Activated T-cell treated with anti-CD3 and anti-CD28 coated beads, Interleukin-2, amount 50 U/mL, for 4 hours (primary cell): ENCODE results near the gene ZEB2. TPM values are rescaled to one million over a fixed set of nuclear protein-coding genes. Genes with fewer than 3 reads are reported as not detected.

Source experiments
- ATAC-seq, 2 donors: fragments of 200-7000 bp; cut with Tn5 transposase; one replicate each; pipeline ENCODE4 v1.10.0; 2021
- DNase-seq: peaks from one replicate; pipeline ENCODE4 v3.0.0-alpha.2; 2020
- H3K27me3 Mint-ChIP-seq: one replicate; pipeline ENCODE4 v1.8.0; 2021; ENCODE audit warnings: low read depth, mixed read lengths
- H3K36me3 Mint-ChIP-seq: one replicate; pipeline ENCODE4 v1.8.0; 2022; ENCODE audit warnings: mixed read lengths; ENCODE audit not compliant: insufficient read depth
- H3K4me1 Mint-ChIP-seq: one replicate; pipeline ENCODE4 v1.8.0; 2021; ENCODE audit warnings: low read depth, mixed read lengths
- H3K4me3 Mint-ChIP-seq: one replicate; pipeline ENCODE4 v1.8.0; 2021; ENCODE audit warnings: mild to moderate bottlenecking, moderate library complexity, mixed read lengths
- H3K9me3 Mint-ChIP-seq: one replicate; pipeline ENCODE4 v1.8.0; 2021; ENCODE audit warnings: mixed read lengths
- total RNA-seq, 3 donors: library from RNA; stranded (reverse); gene quantifications; one replicate each; pipeline ENCODE4 v1.2.1, GENCODE V29; 2021

ZEB2 gene
- total RNA-seq, 3 donors from 2014 or later, result 14.4 to 35.9 (median 25.1) TPM

- peaks cover 64% of the 10 kb centered on the region for H3K4me1 Mint-ChIP-seq
- H3K27me3 Mint-ChIP-seq, result peaks cover 8% of the 10 kb centered on the region
- ATAC-seq (no peak), DNase-seq (no peak)
- no peaks in the 10 kb centered on the region for H3K9me3 Mint-ChIP-seq
- H3K36me3 Mint-ChIP-seq, result peaks cover 4% of the 10 kb centered on the region
- no peak overlapping the region for H3K4me3 Mint-ChIP-seq
Observed at GRCh38 chr2:144455987-144456386, 63.9 kb downstream of the ZEB2 start.

DNA sequence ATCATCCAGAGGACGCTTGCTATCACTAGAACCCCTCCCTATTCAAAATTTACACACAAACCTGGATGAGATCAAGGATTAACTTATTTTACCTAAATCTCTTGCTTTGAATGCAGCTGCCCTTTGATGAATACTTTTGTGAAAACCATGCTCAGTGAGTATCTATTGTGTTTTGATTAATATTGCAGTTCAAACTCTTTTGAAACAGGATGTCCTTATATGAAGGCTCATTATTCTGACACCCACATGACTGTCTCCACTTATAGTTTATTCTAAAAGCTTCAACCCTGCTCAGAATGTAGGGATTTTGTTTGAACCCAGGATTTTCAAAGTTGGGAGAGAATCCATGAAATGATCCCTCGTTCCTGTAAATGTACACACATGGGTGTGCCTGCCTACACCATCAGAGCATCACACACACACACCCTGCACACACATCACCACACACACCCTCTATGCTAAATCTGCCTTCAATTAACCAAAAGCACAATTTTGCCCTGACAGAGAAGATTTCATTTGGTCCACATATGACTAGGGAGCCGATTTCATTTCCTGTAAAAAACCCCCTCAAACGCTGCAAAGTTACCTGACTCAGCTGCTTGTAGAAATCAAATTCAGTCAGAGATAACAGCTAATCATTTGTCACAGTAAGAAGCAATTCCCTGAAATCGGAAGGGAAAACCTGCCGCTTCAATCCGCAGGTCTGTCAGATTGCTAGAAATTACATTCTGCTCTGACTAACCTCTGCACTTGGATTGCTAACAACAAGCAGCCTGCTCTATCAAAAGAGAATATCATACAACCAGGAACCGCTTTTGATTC lies 65.2 kb downstream of the ZEB2 start:
- Mint-ChIP-seq H3K9me3 (no peaks in the 10 kb centered on the region), H3K4me1 (peaks cover 59% of the 10 kb centered on the region), H3K4me3 (peak overlapping the region; percentile 9), H3K36me3 (peaks cover under 1% of the 10 kb centered on the region), H3K27me3 (peaks cover 8% of the 10 kb centered on the region)
- ATAC-seq (peak; percentile 83 to 89), DNase-seq (no peak)

DNA sequence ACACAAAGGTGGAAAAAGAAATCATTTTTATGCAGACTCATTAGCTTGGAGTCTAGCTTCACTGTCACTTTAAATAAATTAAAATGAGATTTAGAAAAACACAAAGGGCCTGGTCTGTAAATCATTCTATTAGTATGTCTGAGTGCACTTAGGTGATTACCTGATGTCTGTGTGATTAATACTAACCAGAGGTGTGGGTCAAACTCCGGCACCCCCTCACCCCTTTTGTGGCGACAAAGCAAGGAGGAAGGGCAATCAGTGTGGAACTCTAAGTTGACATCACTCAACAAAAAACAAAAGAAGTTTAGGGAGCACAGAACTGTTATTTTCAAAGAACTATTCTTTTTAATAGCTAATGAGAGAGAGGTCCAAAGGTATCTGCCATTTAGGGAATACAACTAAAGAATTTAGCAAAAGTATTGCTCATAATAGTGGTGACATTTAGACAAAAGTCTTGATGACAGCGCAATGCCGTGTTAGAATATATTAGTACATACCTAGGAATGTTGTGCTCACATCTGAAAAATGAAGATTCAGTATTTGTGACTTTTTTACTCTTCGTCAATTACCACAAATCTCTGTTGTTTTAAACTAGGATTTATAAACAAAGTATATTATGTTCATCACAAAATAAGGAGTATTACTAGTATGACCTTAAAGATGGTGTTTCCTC lies 66.3 kb downstream of the ZEB2 start:
- ATAC-seq (no peak), DNase-seq (no peak)
- peaks cover 57% of the 10 kb centered on the region for H3K4me1 Mint-ChIP-seq
- H3K9me3 Mint-ChIP-seq, result no peaks in the 10 kb centered on the region
- peaks cover 8% of the 10 kb centered on the region for H3K27me3 Mint-ChIP-seq
- no peaks in the 10 kb centered on the region for H3K36me3 Mint-ChIP-seq
- H3K4me3 Mint-ChIP-seq, result no peak overlapping the region

GRCh38 chr2:144452989-144453336 lies 67.0 kb downstream of the ZEB2 start:
- no peaks in the 10 kb centered on the region for H3K9me3 Mint-ChIP-seq
- H3K36me3 Mint-ChIP-seq, result no peaks in the 10 kb centered on the region
- peaks cover 56% of the 10 kb centered on the region for H3K4me1 Mint-ChIP-seq
- peak overlapping the region; percentile 17 for H3K4me3 Mint-ChIP-seq
- DNase-seq (no peak), ATAC-seq (no peak)
- peaks cover 8% of the 10 kb centered on the region for H3K27me3 Mint-ChIP-seq

DNA sequence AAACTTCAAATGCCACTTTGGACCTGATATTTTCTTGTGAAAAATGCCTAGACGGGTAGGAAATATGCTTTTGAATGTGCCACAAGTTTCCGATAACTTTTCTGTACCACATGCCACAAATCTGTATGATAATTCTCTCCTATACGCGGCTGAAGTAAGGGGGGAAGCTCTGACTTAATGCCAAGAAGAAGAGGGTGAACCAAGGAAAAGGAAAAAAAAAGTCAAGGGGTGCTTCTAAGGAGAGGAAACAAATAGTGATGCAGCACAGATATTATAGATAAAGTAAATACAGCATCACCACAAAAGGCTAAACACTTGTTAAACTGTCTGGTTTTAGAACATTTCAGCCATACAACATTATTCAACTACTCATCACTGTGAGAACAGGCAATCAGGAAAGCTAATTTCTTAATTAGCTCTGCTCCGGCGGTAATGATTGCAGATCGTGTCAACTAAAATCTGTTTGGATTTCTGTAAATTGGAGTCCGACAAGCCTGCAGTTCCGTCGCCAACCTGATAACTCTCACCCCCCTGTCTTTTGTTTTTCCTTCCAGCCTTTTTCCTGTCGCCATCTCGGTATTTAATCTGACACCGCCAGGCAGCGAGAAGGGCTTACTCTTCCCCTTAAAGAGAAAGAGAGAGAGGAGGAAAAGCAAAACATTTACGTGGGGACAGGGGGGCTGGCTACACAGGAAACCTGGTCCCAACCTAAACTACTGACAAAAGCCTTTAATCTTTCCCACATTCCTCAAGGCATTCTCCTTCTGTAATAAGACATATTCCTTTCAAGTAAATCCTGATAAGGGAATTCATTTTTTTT lies 67.5 kb downstream of the ZEB2 start:
- no peaks in the 10 kb centered on the region for H3K36me3 Mint-ChIP-seq
- no peak for ATAC-seq
- H3K27me3 Mint-ChIP-seq, result peaks cover 8% of the 10 kb centered on the region
- no peak for DNase-seq
- no peaks in the 10 kb centered on the region for H3K9me3 Mint-ChIP-seq
- peaks cover 56% of the 10 kb centered on the region for H3K4me1 Mint-ChIP-seq
- peak overlapping the region; percentile 56 for H3K4me3 Mint-ChIP-seq

DNA sequence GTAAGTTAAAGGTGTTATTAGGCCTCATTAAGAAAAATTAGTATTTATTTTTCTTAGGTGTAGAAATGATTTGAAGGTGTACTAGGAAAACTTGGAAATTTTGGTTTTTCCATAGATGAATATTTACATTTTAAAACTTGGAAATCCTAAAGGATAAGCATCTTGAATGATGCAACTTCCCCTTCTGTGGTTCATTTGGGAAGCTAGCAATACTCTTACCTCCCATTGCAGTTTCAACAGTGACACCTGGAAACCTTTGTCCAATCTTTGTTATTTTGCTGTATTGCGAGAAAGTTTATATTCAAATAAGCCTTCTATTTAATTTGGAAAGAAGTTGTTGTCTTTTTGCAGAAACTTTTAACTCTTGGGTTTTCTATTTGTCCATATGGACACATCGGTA lies 68.5 kb downstream of the ZEB2 start:
- H3K4me1 Mint-ChIP-seq, result peaks cover 47% of the 10 kb centered on the region
- no peak for DNase-seq
- ATAC-seq, result no peak
- no peaks in the 10 kb centered on the region for H3K9me3 Mint-ChIP-seq
- H3K4me3 Mint-ChIP-seq, result no peak overlapping the region
- no peaks in the 10 kb centered on the region for H3K36me3 Mint-ChIP-seq
- peaks cover 8% of the 10 kb centered on the region for H3K27me3 Mint-ChIP-seq

DNA sequence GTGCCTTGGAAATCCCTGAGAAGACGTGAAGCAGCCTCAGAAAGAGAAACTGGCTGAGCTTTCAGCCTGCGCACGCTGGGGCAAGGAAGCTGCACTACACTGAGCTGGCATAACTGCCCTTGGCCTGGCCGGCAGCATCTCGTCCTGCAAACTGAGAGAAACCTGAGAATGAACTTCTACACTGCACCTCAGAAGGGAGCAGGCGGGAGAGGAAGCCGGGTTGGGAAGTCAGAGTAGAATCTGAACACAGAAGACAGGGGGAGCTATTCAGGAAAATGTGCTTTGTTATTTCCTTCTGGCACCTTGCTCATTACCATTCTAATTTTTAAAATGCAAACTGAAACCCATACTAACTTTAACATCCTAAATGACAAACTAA lies 70.9 kb downstream of the ZEB2 start:
- H3K4me3 Mint-ChIP-seq, result peak overlapping the region; percentile 54
- ATAC-seq (no peak), DNase-seq (no peak)
- peaks cover 14% of the 10 kb centered on the region for H3K27me3 Mint-ChIP-seq
- no peaks in the 10 kb centered on the region for H3K36me3 Mint-ChIP-seq
- no peaks in the 10 kb centered on the region for H3K9me3 Mint-ChIP-seq
- H3K4me1 Mint-ChIP-seq, result peaks cover 28% of the 10 kb centered on the region

DNA sequence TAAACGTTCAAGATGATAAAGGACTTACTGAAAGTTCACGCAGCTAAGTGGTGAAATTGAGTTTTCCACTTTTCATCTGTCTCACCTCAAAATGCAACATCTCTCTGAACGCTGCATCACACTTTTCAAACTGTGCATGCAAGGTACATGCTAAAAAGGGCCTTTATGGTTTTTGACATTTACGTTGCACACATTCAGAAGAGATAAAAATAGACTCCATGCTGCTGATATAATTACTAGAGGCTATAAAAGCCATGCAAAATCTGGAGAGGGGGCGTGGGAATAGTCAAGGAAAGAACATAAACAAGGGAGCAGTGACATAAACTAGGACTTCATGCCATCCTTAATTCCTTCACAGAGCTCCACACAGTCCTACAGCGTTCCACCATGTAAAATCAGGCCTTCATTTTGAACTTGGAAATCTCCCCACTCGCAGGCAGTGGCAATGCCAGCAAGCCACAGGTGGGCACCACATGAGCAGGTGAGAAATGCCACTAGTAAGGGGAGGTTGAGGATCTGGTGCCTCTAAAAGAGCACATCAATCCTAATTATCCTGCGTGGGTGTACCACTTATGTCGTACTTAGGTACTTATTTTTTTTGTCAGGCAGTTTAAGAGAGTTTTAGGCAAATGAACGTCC lies 71.4 kb downstream of the ZEB2 start:
- H3K36me3 Mint-ChIP-seq, result no peaks in the 10 kb centered on the region
- H3K4me1 Mint-ChIP-seq, result peaks cover 28% of the 10 kb centered on the region

GRCh38 chr2:144447535-144447934 lies 72.4 kb downstream of the ZEB2 start:
- Mint-ChIP-seq H3K36me3 (no peaks in the 10 kb centered on the region), H3K4me3 (no peak overlapping the region), H3K9me3 (no peaks in the 10 kb centered on the region), H3K27me3 (peaks cover 12% of the 10 kb centered on the region), H3K4me1 (peaks cover 23% of the 10 kb centered on the region)
- ATAC-seq (no peak), DNase-seq (no peak)

More for the DNA sequence above, 71.4 kb downstream of the ZEB2 start:
- H3K27me3 Mint-ChIP-seq, result peaks cover 14% of the 10 kb centered on the region
- no peak overlapping the region for H3K4me3 Mint-ChIP-seq
- no peaks in the 10 kb centered on the region for H3K9me3 Mint-ChIP-seq
- ATAC-seq (no peak), DNase-seq (no peak)

DNA sequence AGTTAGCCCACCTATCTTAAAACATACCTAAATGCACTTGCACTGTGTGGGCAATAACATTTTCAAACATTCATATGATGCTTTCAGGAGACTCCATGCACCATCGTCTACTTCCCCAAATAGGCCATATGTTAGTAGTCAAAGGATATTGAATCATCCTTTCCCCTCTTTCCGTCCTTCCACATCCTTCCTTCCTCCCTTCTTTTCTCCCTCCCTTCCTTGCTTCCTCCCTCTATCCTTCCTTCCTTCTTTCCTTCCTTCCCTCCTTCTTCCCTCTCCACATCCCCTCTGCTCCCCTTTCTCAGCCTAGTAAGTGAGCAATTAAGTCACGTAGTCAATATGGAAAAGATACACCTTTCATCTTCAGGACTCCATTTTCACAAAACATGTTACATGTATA lies 73.8 kb downstream of the ZEB2 start:
- no peak for DNase-seq
- H3K4me1 Mint-ChIP-seq, result peaks cover 18% of the 10 kb centered on the region
- H3K36me3 Mint-ChIP-seq, result no peaks in the 10 kb centered on the region
- H3K4me3 Mint-ChIP-seq, result no peak overlapping the region
- ATAC-seq, result no peak
- H3K27me3 Mint-ChIP-seq, result peaks cover 6% of the 10 kb centered on the region
- H3K9me3 Mint-ChIP-seq, result no peaks in the 10 kb centered on the region

GRCh38 chr2:144445196-144445595 lies 74.7 kb downstream of the ZEB2 start:
- peaks cover 19% of the 10 kb centered on the region for H3K4me1 Mint-ChIP-seq
- peaks cover 2% of the 10 kb centered on the region for H3K36me3 Mint-ChIP-seq
- ATAC-seq (no peak), DNase-seq (no peak)
- no peak overlapping the region for H3K4me3 Mint-ChIP-seq
- no peaks in the 10 kb centered on the region for H3K9me3 Mint-ChIP-seq
- peaks cover 6% of the 10 kb centered on the region for H3K27me3 Mint-ChIP-seq

DNA sequence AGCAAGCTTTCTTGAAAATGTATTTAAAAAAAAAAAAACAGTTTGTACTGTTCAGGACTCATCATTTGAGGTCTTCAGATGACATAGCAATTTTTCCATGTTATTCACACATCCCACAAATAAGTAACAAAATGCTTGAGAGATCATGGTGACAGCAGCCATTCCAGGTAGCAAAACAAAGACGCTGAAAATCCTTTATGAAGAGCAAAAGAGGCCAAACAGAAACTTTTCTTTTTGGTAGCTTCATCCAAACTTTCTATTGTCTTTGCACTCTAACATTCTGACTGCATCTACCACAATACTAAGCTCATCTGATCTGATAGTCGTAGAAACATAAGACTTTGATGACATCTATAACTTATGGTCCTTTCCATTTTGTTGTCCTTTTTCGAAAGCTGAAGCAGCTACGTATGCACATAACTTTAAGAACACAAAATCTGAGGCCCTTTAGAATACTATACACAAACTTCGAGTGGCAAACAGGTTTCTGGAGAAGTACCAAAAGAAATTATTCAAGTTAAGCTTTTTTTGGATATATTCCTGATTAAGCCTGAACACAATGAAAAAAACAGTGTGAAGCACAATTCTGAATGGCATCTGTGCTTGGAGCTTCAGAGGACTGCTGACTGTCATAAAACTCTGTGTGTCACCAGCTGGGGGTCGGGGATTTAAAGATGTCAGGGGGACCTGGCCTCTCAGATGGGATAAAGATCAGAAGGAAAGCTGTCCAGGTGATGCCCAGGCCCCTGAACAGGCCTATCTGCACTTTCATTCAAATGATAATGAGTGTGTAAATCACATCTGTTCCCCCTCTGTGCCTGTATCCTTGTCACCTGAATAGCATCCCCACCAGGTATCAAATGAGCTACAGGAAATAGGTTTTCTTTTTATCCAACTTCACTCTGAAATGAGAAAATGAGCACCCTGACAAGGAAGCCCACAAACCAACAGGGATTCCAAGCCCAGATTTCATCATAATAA lies 75.8 kb downstream of the ZEB2 start:
- ATAC-seq (no peak), DNase-seq (no peak)
- Mint-ChIP-seq H3K4me1 (peaks cover 15% of the 10 kb centered on the region), H3K27me3 (peaks cover 6% of the 10 kb centered on the region), H3K36me3 (peaks cover 2% of the 10 kb centered on the region), H3K9me3 (no peaks in the 10 kb centered on the region), H3K4me3 (no peak overlapping the region)

GRCh38 chr2:144441711-144442141 lies 78.2 kb downstream of the ZEB2 start:
- H3K4me1 Mint-ChIP-seq, result peaks cover 9% of the 10 kb centered on the region

More at GRCh38 chr2:144441711-144442141, 78.2 kb downstream of the ZEB2 start:
- Mint-ChIP-seq H3K4me3 (no peak overlapping the region), H3K36me3 (peaks cover 2% of the 10 kb centered on the region), H3K9me3 (no peaks in the 10 kb centered on the region), H3K27me3 (peaks cover 6% of the 10 kb centered on the region)
- ATAC-seq (no peak), DNase-seq (no peak)
